Rectal smooth muscle tissue (tissue), 1 donor: ENCODE data around the gene PABPN1L.

Source experiments
- H3K27ac ChIP-seq: one replicate; pipeline ENCODE4 v1.7.0; 2013; ENCODE audit warnings: low read depth, low read length, inconsistent platforms
- H3K27me3 ChIP-seq: one replicate; pipeline ENCODE4 v1.7.0; 2013; ENCODE audit warnings: low read length; ENCODE audit not compliant: control insufficient read depth, insufficient read depth
- H3K36me3 ChIP-seq: one replicate; pipeline ENCODE4 v1.7.0; 2013; ENCODE audit warnings: low read length; ENCODE audit not compliant: control insufficient read depth, insufficient read depth
- H3K4me1 ChIP-seq: one replicate; pipeline ENCODE4 v1.7.0; 2013; ENCODE audit warnings: low read length; ENCODE audit not compliant: control insufficient read depth, insufficient read depth
- H3K4me3 ChIP-seq: one replicate; pipeline ENCODE4 v1.7.0; 2013; ENCODE audit warnings: low read length
- H3K9ac ChIP-seq: one replicate; pipeline ENCODE4 v1.7.0; 2013; ENCODE audit warnings: low read length

PABPN1L gene

DNA sequence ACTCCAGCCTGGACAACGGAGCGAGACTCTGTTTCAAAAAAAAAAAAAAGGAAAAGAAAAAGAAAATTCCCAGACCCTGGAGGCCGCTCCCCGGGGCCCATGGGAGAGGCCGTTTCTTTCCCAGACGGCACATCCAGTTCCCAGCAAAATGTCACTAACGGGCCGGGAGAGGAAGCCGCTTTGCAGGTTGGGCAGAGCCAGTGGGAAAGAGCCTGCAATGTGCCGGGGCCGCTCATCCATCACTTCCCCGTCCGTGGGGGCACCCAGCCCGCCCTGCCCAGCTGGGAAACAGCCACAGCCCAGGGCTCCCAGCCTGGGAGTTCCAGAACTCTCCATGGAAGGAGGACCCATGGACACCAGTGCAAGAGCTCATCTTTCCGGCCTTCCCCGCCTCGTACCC, 41.8 kb upstream of the PABPN1L start:
- Histone ChIP-seq H3K36me3 (no peaks in the 10 kb centered on the region), H3K4me3 (no peak overlapping the region), H3K9ac (no peak overlapping the region), H3K27ac (no peak overlapping the region), H3K27me3 (no peaks in the 10 kb centered on the region), H3K4me1 (no peaks in the 10 kb centered on the region)

DNA sequence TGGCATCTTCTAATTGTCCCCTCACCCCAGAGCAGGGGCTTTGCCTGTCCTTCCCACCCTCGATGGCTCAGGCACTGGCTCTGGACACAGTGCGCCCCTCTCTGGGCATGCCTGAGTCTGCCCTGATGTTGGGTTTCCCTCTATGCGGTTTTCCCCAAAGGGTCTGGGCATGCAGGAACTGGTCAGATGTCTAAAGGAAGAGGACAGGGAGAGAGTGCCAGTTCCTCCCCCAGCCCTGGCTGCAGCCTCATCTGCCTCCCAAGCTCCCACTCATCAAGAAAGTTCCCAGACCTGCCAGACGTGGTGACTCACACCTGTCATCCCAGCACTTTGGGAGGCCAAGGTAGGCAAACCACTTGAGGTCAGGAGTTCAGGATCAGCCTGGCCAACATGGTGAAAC, 41.3 kb upstream of the PABPN1L start:
- Histone ChIP-seq H3K4me3 (no peak overlapping the region), H3K27me3 (no peaks in the 10 kb centered on the region), H3K27ac (no peak overlapping the region), H3K4me1 (no peaks in the 10 kb centered on the region), H3K9ac (no peak overlapping the region), H3K36me3 (no peaks in the 10 kb centered on the region)

DNA sequence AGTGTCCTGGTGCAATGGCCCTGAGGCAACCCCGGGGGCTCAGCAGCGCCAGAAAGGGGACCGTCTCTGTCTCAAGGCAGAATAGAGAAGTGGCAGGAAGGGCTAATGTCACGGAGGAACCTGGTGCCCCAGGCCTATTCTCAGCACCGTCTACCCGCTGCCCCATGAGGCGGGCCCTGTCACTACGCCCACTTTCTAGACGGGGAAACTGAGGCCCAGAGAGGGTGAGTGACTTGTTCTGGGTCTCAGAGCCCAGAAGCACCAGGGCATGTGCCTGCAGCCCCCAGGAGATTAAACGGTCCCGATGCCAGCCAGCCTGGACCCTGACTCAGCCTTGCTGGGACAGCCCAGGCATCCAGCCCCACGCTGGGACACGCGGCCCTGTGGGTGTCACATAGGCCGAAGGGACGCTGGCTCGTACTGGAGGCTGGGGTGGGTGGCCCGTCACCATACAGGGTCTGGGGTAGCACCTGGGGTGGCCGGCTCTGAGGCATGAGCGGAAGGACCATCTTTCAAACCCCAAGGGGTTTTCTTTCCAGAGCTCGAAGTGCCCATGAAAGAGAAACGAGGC, 40.2 kb upstream of the PABPN1L start:
- Histone ChIP-seq H3K27me3 (no peaks in the 10 kb centered on the region), H3K4me1 (no peaks in the 10 kb centered on the region), H3K9ac (no peak overlapping the region), H3K36me3 (no peaks in the 10 kb centered on the region), H3K27ac (no peak overlapping the region), H3K4me3 (no peak overlapping the region)

DNA sequence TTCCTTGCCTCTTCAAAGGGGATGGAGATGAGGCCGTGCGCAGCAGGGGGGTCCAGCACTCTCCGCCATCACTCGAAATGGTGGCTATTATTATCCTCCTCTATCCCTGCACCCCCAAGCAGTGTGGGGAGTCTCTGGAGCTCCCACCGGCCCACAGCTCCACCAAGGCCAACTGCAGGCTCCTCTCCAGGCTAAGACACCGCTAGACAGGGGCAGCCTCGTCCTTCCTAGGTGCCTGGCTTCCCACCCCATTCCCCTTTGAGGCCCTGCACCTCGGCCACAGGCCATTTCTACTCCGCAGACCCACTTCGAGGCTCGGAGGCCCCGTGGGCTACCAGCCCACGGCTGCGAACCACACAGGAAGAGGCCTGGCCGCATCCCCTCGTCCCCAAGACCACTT, 39.6 kb upstream of the PABPN1L start:
- no peaks in the 10 kb centered on the region for H3K27me3 ChIP-seq
- no peaks in the 10 kb centered on the region for H3K4me1 ChIP-seq
- H3K27ac ChIP-seq: no peak overlapping the region

DNA sequence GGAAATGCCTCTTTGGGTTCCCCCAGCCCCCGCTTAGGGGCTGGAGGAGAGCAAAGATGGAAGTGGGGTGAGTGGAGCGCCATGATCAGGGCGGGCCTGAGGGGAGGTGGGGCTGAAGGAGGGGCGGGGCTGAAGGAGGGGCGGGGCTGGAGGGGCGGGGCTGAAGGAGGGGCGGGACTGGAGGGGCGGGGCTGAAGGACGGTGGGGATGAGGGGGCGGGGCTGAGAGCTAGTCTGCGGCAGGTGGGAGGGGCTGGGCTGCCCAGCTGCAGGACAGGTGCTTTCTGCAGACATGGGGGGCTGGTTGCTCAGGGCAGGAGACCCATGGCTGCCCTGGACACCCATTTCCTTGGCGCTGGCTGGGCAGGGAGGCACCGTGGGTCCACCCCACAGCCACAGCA, 39.1 kb upstream of the PABPN1L start:
- no peaks in the 10 kb centered on the region for H3K27me3 ChIP-seq
- H3K36me3 ChIP-seq: no peaks in the 10 kb centered on the region
- no peak overlapping the region for H3K4me3 ChIP-seq
- no peaks in the 10 kb centered on the region for H3K4me1 ChIP-seq
- no peak overlapping the region for H3K27ac ChIP-seq
- H3K9ac ChIP-seq: no peak overlapping the region

More for the DNA sequence above, 39.6 kb upstream of the PABPN1L start:
- H3K36me3 ChIP-seq: no peaks in the 10 kb centered on the region
- H3K9ac ChIP-seq: no peak overlapping the region
- no peak overlapping the region for H3K4me3 ChIP-seq

DNA sequence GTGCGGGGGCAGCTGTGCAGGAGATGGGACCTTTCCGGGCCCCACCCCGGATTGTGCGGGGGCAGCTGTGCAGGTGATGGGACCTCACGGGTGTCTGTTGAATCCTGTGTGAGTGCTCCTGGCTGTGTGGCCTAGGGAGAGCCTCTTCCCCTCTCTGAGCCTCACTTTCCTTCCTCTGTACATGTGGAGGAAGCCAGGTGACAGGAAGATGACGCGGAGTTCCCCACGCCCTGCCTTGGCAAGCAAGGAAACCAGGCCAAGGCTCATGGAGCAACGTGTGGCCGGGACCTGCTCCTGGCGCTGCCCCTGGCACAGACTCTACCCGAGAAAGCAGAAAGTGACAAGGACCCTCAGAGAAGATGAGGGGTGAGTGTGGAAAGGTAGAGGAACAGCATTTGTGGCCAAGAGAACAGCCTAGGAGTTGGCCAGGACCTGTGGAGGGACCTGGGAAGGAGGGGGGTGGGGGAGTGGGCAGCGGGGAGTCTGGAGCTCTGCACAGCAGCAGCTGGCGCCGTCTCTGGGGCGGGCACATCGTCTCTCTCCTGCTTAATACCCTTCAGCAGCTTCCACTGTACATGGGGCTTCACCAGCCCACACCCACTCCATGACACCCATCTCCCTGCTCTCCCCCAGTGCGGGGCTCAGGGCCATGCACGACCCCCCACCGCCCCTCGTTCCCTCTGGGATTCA, 38.4 kb upstream of the PABPN1L start:
- Histone ChIP-seq H3K36me3 (no peaks in the 10 kb centered on the region), H3K27me3 (no peaks in the 10 kb centered on the region), H3K9ac (no peak overlapping the region), H3K27ac (no peak overlapping the region), H3K4me1 (no peaks in the 10 kb centered on the region), H3K4me3 (no peak overlapping the region)

DNA sequence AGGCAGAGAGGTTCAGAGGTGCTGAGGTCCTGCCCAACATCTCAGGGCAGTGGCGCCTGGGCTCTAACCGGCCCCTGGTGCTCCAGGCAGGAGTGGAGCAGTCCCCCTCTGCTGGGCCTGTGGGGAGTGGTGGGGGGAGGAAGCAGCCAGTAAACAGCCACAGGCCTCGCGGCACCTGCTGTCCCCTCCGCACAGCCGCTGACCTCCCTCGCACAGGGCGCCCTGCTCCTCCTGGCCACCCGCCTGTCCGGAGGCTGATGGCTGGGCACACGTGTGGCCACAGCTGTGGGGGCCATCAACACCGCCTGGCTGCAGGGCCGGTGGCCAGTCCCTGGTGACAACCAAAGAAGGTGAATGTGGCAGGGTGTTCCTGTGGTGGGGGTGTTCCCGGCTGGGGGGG, 36.8 kb upstream of the PABPN1L start:
- Histone ChIP-seq H3K27me3 (no peaks in the 10 kb centered on the region), H3K4me1 (no peaks in the 10 kb centered on the region), H3K9ac (no peak overlapping the region), H3K27ac (no peak overlapping the region), H3K36me3 (no peaks in the 10 kb centered on the region), H3K4me3 (no peak overlapping the region)

DNA sequence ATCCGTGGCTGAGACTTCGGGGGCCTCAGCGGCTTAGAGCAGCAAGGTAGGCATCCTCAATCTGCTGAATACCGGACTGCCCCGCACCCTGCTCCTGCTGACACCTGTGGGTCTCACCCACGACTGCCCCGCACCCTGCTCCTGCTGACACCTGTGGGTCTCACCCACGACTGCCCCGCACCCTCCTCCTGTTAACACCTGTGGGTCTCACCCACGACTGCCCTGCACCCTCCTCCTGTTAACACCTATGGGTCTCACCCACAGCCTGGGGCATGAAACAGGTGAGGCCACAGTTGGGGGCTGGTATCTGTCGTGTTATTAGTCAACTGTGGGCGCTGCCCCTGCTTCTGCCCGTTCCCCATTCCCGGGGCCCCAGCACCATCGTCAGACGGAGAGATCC, 36.3 kb upstream of the PABPN1L start:
- H3K36me3 ChIP-seq: no peaks in the 10 kb centered on the region
- no peak overlapping the region for H3K4me3 ChIP-seq
- no peaks in the 10 kb centered on the region for H3K4me1 ChIP-seq
- no peaks in the 10 kb centered on the region for H3K27me3 ChIP-seq
- no peak overlapping the region for H3K9ac ChIP-seq
- H3K27ac ChIP-seq: no peak overlapping the region

DNA sequence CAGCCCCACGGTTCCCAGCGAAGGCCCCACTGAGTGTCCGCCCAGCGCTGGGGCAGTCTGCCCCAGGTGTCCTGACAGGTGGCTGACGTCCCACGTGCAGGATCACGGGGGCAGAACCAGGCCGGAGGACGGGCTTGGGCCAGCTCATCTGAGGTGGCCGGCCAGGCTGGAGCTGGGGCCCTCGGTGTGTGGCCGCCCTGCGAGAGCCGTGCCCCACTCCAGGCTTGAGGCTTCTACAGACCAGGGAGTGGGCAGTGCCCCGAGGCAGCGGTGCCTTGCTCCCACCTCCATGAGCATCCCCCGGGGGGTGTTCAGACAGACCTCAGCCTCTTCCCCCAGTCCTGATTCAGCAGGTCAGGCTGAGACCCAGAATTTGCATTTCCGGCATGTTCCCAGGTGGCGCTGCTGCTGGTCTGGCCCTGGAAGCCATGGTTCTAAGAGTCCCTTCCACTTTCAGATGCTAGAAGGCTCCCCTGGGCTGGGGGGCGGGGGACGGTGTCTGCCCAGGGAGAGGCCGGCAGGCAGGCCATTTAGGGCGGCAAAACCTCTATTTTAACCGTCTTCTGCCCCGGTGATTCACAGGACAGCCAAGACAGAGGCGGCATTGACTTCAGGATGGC, 35.4 kb upstream of the PABPN1L start:
- H3K4me1 ChIP-seq: no peaks in the 10 kb centered on the region
- no peak overlapping the region for H3K27ac ChIP-seq
- no peaks in the 10 kb centered on the region for H3K27me3 ChIP-seq
- no peak overlapping the region for H3K9ac ChIP-seq
- no peaks in the 10 kb centered on the region for H3K36me3 ChIP-seq
- no peak overlapping the region for H3K4me3 ChIP-seq

DNA sequence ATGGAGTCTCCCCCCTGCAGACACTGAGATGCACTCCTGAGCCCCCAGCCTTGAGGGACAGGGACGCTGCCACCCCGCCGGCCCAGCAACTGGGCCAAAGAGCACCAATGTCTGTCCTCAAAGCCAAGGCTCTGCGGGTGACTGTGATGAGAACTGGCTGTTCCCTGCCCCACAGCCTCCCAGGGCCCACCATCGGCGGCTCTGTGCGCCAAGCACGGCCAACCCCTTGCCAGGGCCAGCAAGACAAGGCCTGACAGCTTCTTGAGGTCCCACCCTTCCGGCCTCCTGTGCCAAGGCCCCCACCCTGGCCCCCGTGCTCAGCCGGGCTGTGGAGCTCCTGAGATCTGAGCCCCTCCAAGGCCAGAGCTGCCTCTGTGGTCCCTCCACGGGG, 34.2 kb upstream of the PABPN1L start:
- no peak overlapping the region for H3K4me3 ChIP-seq
- no peak overlapping the region for H3K27ac ChIP-seq
- no peaks in the 10 kb centered on the region for H3K27me3 ChIP-seq
- no peaks in the 10 kb centered on the region for H3K36me3 ChIP-seq
- H3K9ac ChIP-seq: no peak overlapping the region
- no peaks in the 10 kb centered on the region for H3K4me1 ChIP-seq

DNA sequence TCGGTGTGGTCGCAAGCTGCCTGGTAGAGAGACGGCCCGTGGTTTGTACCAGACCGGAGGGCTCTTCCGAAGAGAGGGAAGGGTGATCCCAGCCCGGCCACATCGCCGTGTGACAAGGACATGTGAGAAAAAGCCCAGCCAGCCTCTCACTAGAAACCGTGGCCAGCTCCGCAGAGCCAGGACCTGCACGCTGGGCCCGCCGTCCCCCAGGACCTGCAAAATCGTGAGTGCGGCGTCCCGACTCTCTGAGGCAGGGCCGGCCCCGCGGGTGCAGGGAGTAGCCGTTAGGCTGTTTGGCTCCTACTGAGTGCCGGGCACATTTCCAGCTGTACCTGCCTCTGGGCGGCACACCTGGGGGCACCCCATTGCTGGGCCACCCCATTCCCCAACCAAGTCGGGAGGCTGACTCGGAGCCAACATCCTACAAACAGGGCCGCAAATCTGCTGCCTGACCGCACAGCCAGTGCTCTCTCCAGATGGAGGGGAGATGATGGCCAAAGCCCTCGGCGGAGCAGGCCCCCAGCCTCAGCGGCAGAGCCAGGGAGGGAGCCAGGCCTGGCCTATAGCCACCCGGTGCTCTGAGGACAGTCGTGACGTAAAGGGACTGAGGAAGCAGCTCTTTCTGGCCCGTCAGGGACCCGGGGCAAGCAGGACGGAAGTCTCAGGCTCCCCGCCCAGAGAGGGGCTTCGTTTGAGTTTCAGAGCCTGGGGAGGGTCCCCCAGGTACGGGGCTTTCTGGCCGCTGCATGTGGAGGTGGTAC, 33.6 kb upstream of the PABPN1L start:
- H3K27me3 ChIP-seq: no peaks in the 10 kb centered on the region
- H3K27ac ChIP-seq: no peak overlapping the region
- H3K4me1 ChIP-seq: no peaks in the 10 kb centered on the region
- no peak overlapping the region for H3K9ac ChIP-seq
- H3K36me3 ChIP-seq: no peaks in the 10 kb centered on the region
- no peak overlapping the region for H3K4me3 ChIP-seq

DNA sequence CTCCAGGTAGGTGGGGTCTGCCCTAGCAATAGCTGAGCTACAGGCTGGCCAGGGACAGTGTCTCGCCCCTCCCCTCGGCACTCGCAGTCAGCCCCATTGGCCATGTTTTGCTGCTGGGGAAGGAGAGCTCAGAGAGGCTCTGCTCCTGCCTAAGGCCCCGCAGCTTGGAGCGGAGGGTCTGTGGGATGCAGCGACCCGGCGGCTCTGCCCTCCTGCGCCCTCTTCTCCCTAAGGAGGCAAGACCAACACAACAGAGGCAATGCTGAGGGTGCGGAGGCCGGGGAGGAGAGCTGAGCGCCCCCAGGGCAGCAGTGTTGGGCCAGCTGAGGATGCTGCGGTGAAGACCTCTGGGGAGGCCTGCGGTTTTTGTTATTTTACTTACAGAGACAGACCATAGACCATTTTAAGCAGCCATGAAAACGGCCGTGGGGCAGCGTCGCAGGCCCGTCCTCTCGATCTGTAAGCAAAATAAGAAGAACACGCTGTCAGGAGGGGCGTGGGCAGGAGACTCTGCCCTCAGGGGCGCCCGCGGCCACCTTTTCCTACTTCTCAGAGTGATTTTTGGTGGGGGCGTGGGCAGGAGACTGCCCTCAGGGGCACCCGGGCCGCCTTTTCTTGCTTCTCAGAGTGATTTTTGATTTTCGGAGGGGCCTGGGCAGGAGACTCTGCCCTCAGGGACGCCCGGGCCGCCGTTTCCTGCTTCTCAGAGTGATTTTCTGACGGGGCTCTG, 31.4 kb upstream of the PABPN1L start:
- Histone ChIP-seq H3K4me1 (no peaks in the 10 kb centered on the region), H3K36me3 (no peaks in the 10 kb centered on the region)

More for the DNA sequence above, 31.4 kb upstream of the PABPN1L start:
- no peak overlapping the region for H3K9ac ChIP-seq
- H3K27ac ChIP-seq: no peak overlapping the region
- no peaks in the 10 kb centered on the region for H3K27me3 ChIP-seq
- no peak overlapping the region for H3K4me3 ChIP-seq
